Activated CD4-positive, alpha-beta T cell treated with anti-CD3 and anti-CD28 coated beads, Interleukin-2, Interleukin-4, amounts not matched to agents 100 ng/mL and 50 ng/mL, durations not matched to agents 16 hours and 8 hours (primary cell): ENCODE measurements around the gene INPP5F.
"Not testable (repeated sequence)": the region's sequence is repeated elsewhere in the genome, so short reads cannot be mapped to it uniquely, and the experiment has no call there.

Experiments
- DNase-seq: peaks from one replicate; pipeline ENCODE4 v3.0.0-alpha.2; 2020; ENCODE audit warnings: low spot score

Gene INPP5F

GRCh38 chr10:119707331-119707730, 18.5 kb upstream of the INPP5F start:
- DNase-seq = not testable (repeated sequence)

DNA sequence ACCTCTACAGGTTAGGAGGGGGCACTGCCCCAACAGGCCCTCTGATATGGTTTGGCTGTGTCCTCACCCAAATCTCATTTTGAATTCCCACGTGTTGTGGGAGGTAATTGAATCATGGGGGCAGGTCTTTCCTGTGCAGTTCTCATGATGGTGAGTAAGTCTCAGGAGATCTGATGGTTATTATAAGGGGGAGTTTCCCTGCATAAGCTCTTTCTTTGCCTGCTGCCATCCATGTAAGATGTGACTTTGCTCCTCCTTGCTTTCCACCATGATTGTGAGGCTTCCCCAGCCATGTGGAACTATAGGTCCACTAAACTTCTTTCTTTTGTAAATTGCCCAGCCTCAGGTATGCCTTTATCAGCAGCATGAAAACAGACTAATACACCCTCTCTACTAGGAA, 14.9 kb upstream of the INPP5F start:
- not testable (repeated sequence) for DNase-seq

- DNase-seq = no peak
These were observed 11.9 kb upstream of the INPP5F start for GRCh38 chr10:119713744-119714483.

DNA sequence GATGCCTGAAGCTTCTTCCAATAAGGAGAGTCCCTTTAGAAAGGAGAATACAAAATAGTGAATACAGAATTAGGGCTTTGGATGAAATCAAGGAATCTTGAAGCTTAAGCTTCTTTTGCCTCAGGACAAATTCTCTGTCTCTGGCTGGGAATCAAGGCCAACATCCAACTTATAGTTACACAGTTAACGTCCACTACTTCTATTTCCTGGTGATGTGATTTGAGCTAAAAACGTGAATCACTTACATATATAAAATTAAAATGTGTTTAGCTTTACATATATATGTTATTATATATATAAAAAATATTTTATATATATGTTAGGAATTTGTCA, 11.4 kb upstream of the INPP5F start:
- no peak for DNase-seq

- no peak for DNase-seq
These were observed 10.0 kb upstream of the INPP5F start for GRCh38 chr10:119715628-119716505.

DNA sequence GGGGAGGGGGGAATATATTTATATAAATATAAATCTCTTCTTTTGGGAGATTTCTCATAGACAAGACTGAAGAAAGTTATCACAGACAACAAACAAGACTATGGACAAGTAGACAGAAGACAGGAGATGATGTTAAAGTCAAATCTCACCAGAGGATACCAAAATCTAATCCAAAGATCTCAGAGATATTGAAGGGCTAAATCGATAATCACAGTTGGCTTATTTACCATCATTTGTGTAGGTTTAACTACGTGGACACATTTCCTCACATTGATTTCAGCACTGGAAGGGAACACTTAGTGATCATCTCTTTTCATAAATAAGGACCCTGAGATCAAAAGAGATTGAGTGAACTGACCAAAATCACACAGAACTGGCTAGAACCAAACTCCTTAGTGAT, 2.7 kb upstream of the INPP5F start:
- no peak for DNase-seq

DNA sequence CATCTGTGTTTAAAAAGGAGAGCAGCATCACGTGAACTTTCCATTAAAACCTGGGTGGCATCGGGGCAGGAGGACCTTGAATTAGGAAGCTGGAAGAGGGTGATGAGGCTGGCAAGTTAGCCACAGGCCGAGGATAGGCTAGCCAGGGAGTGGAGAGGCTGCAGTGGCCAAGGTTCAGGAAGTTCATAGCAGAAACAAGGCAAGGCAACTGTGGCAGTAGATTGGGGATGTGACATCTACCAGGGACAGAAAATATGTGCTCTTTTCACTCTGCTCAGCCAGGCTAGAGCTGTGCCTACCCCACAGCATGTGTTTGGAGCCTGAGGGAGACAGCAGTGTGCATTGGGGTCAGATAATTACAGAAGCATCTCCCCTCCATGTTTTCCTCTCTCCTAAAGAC, 2.2 kb upstream of the INPP5F start:
- no peak for DNase-seq

- DNase-seq = no peak
These were observed 995 bp upstream of the INPP5F start for GRCh38 chr10:119724593-119725516.

DNA sequence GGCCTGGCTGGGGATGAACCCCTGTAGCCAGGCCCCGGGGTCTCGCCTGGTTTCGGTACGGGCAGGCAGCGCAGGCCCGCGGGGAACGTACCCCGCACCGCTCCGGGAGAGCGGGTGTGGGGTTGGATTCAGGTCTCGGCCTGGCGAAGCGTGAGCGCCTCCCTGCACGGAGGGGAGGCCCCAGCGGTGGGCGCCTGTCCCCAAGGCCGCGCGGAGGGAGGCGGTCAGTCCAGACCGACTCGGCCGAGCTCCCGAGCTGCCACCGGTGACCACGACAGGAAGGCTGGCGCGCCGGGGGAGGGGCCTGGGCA, 378 bp upstream of the INPP5F start:
- DNase-seq = no peak

GRCh38 chr10:119726676-119727261, 919 bp downstream of the INPP5F start:
- DNase-seq = no peak

GRCh38 chr10:119728172-119728800, 2.4 kb downstream of the INPP5F start:
- DNase-seq = no peak

GRCh38 chr10:119734396-119735332, 8.8 kb downstream of the INPP5F start:
- DNase-seq = no peak

GRCh38 chr10:119735451-119735850, 9.6 kb downstream of the INPP5F start:
- no peak for DNase-seq

DNA sequence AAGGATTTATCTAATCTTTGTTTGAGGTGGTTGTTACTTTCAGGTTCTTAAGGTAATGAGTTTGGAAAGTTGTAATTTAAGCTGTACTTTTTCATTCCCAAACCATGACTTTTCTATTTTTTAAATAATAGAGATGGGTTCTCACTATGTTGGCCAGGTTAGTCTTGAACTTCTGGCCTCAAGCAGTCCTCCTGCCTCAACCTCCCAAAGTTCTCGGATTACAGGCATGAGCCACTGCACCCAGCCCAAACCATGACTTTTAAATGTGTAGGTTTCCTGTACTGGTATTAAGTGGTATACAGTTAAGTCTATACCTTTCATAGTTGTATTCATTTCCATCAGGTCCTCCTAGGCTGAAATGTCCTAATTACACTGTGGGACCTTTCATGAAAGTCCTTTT, 10.4 kb downstream of the INPP5F start:
- no peak for DNase-seq

DNA sequence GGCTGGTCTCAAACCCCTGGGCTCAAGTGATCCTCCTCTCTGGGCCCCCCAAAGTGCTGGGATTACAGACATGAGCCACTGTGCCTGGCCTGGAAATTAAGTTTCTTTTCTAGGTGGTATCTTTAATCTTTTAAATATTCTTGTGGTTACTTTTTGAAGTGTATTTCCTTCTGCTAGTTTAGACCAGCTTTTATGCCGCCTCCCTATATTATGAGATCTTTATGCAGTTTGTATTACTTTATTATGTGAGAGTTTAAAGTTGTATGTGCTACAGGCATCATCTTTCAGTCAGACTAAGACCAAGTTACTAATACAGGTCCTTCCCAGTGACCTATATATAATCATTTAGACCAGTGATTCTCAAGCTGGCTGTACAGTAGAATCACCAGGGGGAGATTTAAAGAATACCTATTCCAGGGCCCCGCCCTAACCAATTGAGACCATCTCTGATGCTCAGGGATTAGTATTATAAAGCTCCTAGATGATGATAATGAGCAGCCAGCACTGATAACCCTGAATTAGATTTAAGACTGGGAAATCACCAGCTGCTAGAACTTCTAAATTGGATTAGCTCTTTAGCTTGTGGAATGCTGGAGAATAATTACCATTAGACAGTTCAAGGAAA, 11.3 kb downstream of the INPP5F start:
- DNase-seq = no peak

- no peak for DNase-seq
These were observed 12.0 kb downstream of the INPP5F start for GRCh38 chr10:119737823-119738222.

GRCh38 chr10:119738962-119739361, 13.1 kb downstream of the INPP5F start:
- DNase-seq = no peak

GRCh38 chr10:119740096-119740495, 14.2 kb downstream of the INPP5F start:
- no peak for DNase-seq

DNA sequence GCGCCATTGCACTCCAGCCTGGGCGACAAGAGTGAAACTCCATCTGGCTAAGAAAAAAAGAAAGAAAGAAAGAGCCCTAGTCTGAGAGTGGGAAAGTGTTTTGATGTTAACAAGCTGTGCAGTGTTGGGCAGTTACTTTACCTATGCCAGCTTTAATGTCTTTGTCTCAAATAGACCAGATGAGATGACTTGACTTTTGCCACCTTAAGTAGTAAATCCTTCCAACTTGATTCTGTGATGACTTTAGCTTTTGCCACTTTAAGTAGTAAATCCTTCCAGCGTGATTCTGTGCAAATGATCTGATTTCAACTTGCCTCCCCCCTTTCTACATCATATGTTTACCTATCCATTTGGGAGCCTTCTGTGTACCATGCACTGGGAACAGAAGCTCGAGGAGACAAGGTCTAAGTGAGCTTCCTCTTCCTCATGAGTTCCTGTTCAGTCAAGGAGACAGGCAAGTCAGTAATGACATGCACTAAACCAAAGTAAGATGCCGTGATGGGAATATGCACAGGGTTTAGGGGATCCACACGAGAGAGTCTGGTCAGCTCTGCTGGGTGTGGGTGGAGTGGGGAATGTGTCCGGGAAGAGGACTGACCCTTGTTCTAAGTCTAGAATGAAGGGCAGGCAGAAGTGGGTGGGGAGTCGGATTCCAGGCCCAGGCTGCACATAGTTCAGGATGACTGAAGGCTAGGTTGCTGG, 17.2 kb downstream of the INPP5F start:
- DNase-seq = no peak
